ENCODE measurements around the gene HUS1B. TPM values are rescaled to one million over a fixed set of nuclear protein-coding genes. Genes with fewer than 3 reads are reported as not detected.

HUS1B gene
- total and polyA plus RNA-seq, 2 of the 8 experiments (the other 6 are each of a cell fraction or from before 2014, with no cell fraction given): 0.48 to 1.1 TPM

GRCh38 chr6:659716-660581 is 3.0 kb upstream of the HUS1B start (continued):
- TF ChIP-seq CTCF (IDR thresholded peaks at IDR 0.05; ENCODE audit: control extremely low read depth in 1 of 3, insufficient read depth in 1 of 3, low read depth in 1 of 3, low read length in 3 of 3): peak in 2 of 3 experiments; percentile 39; a peak in 3 of 4 replicates
